HS-5 (cell line): ENCODE measurements around the gene MAP2K7.
A peak's percentile ranks its signal among the peaks of the same experiment; 100 is the strongest.
"Not testable (repeated sequence)": the region's sequence is repeated elsewhere in the genome, so short reads cannot be mapped to it uniquely, and the experiment has no call there.

Experiments used
- DNase-seq: peaks from one replicate; pipeline ENCODE4 v3.0.0-alpha.2; 2012; ENCODE audit warnings: low read depth

MAP2K7 gene

GRCh38 chr19:7903244-7904073 lies at the start of gene MAP2K7:
TSS of gene MAP2K7 (plus strand) at chr19:7903877. CDS start at chr19:7903945, 68 bp downstream.
- DNase-seq, result peak; percentile 97

- no peak for DNase-seq
Measured at GRCh38 chr19:7855426-7856108, 48.1 kb upstream of the MAP2K7 start.

- DNase-seq, result no peak
Measured at GRCh38 chr19:7856109-7856591, 47.5 kb upstream of the MAP2K7 start.

GRCh38 chr19:7856679-7857663 lies 46.7 kb upstream of the MAP2K7 start:
- DNase-seq, result no peak

- no peak for DNase-seq
Measured at GRCh38 chr19:7857727-7858108, 46.0 kb upstream of the MAP2K7 start.

GRCh38 chr19:7858109-7858770 lies 45.4 kb upstream of the MAP2K7 start:
- DNase-seq, result no peak

GRCh38 chr19:7859087-7859486 lies 44.6 kb upstream of the MAP2K7 start:
- DNase-seq, result not testable (repeated sequence)

- DNase-seq, result no peak
Measured at GRCh38 chr19:7859831-7860713, 43.6 kb upstream of the MAP2K7 start.

GRCh38 chr19:7860714-7861618 lies 42.7 kb upstream of the MAP2K7 start:
- no peak for DNase-seq

GRCh38 chr19:7861619-7862412 lies 41.9 kb upstream of the MAP2K7 start:
- no peak for DNase-seq

- DNase-seq, result no peak
Measured at GRCh38 chr19:7862413-7862951, 41.2 kb upstream of the MAP2K7 start.

- no peak for DNase-seq
Measured at GRCh38 chr19:7863157-7863970, 40.3 kb upstream of the MAP2K7 start.

- DNase-seq, result no peak
Measured at GRCh38 chr19:7863971-7864689, 39.5 kb upstream of the MAP2K7 start.

GRCh38 chr19:7864690-7865074 lies 39.0 kb upstream of the MAP2K7 start:
- DNase-seq, result no peak

- DNase-seq, result no peak
Measured at GRCh38 chr19:7865262-7865911, 38.3 kb upstream of the MAP2K7 start.

- no peak for DNase-seq
Measured at GRCh38 chr19:7866399-7867091, 37.1 kb upstream of the MAP2K7 start.
